H9 (cell line): ENCODE results near the gene PTGDR2. TPM values are rescaled to one million over a fixed set of nuclear protein-coding genes. Genes with fewer than 3 reads are reported as not detected.

Source experiments
- DNase-seq: peaks from one replicate; pipeline ENCODE4 v3.0.0-alpha.2; 2017
- H2AFZ ChIP-seq: one replicate; pipeline ENCODE4 v1.6.1; 2013; ENCODE audit warnings: mild to moderate bottlenecking, low read length, control low read depth, moderate library complexity
- H2AK5ac ChIP-seq: 2 replicates; pipeline ENCODE4 v1.6.1; 2013; ENCODE audit warnings: low read length, control low read depth, mixed read lengths; ENCODE audit not compliant: insufficient read length
- H2BK120ac ChIP-seq: one replicate; pipeline ENCODE4 v1.6.1; 2013; ENCODE audit warnings: low read depth, mild to moderate bottlenecking, low read length, control low read depth, inconsistent platforms; ENCODE audit not compliant: poor library complexity, severe bottlenecking
- H2BK12ac ChIP-seq: 2 replicates; pipeline ENCODE4 v1.6.1; 2013; ENCODE audit warnings: low read length, control low read depth, mixed read lengths, low read depth; ENCODE audit not compliant: insufficient read length
- H2BK15ac ChIP-seq: 2 replicates; pipeline ENCODE4 v1.6.1; 2013; ENCODE audit warnings: low read depth, low read length, control low read depth
- H2BK20ac ChIP-seq: one replicate; pipeline ENCODE4 v1.6.1; 2013; ENCODE audit warnings: low read depth, mild to moderate bottlenecking, low read length, control low read depth, inconsistent platforms; ENCODE audit not compliant: poor library complexity, severe bottlenecking
- H2BK5ac ChIP-seq: 2 replicates; pipeline ENCODE4 v1.6.1; 2013; ENCODE audit warnings: low read length, control low read depth, mixed read lengths; ENCODE audit not compliant: insufficient read length
- H3K14ac ChIP-seq: 2 replicates; pipeline ENCODE4 v1.6.1; 2013; ENCODE audit warnings: low read length, control low read depth; ENCODE audit not compliant: insufficient read depth
- H3K18ac ChIP-seq: 2 replicates; pipeline ENCODE4 v1.6.1; 2013; ENCODE audit warnings: low read depth, mild to moderate bottlenecking, mixed read lengths, low read length, control low read depth; ENCODE audit not compliant: insufficient read length
- H3K23ac ChIP-seq: 2 replicates; pipeline ENCODE4 v1.6.1; 2013; ENCODE audit warnings: low read length, control low read depth, mixed read lengths, low read depth; ENCODE audit not compliant: insufficient read length
- H3K23me2 ChIP-seq: 2 replicates; pipeline ENCODE4 v1.6.1; 2013; ENCODE audit warnings: low read depth, mild to moderate bottlenecking, mixed read lengths, low read length, control low read depth; ENCODE audit not compliant: insufficient read length, poor library complexity, severe bottlenecking
- H3K27ac ChIP-seq: 2 replicates; pipeline ENCODE4 v1.5.1; 2013; ENCODE audit warnings: low read length, control low read depth, mixed read lengths, low read depth; ENCODE audit not compliant: insufficient read length
- H3K27me3 ChIP-seq: 2 replicates; pipeline ENCODE4 v1.6.1; 2013; ENCODE audit warnings: low read length, control low read depth, inconsistent platforms; ENCODE audit not compliant: insufficient read depth
- H3K4ac ChIP-seq: 2 replicates; pipeline ENCODE4 v1.6.1; 2013; ENCODE audit warnings: low read depth, mild to moderate bottlenecking, control low read depth, inconsistent platforms, low read length, moderate library complexity
- H3K4me1 ChIP-seq: 2 replicates; pipeline ENCODE4 v1.6.1; 2013; ENCODE audit warnings: low read length, control low read depth, inconsistent platforms; ENCODE audit not compliant: insufficient read depth
- H3K4me2 ChIP-seq: 2 replicates; pipeline ENCODE4 v1.6.1; 2013; ENCODE audit warnings: low read length, control low read depth, mixed read lengths; ENCODE audit not compliant: insufficient read length, insufficient read depth
- H3K56ac ChIP-seq: 2 replicates; pipeline ENCODE4 v1.6.1; 2013; ENCODE audit warnings: low read depth, mild to moderate bottlenecking, mixed read lengths, low read length, control low read depth; ENCODE audit not compliant: insufficient read length
- H3K79me1 ChIP-seq: 2 replicates; pipeline ENCODE4 v1.6.1; 2013; ENCODE audit warnings: low read depth, mild to moderate bottlenecking, moderate library complexity, low read length, control low read depth, inconsistent platforms; ENCODE audit not compliant: insufficient read depth, poor library complexity, severe bottlenecking
- H3K79me2 ChIP-seq: 2 replicates; pipeline ENCODE4 v1.6.1; 2013; ENCODE audit warnings: low read length, control low read depth, inconsistent platforms; ENCODE audit not compliant: insufficient read depth
- H3K9ac ChIP-seq: 2 replicates; pipeline ENCODE4 v1.6.1; 2013; ENCODE audit warnings: low read length, control low read depth, mixed read lengths; ENCODE audit not compliant: insufficient read length; ENCODE audit errors: extremely low read depth
- H3K9me3 ChIP-seq: one replicate; pipeline ENCODE4 v1.6.1; 2013; ENCODE audit warnings: low read depth, low read length, inconsistent platforms; ENCODE audit not compliant: control insufficient read depth
- H3T11ph ChIP-seq: one replicate; pipeline ENCODE4 v1.6.1; 2013; ENCODE audit warnings: mild to moderate bottlenecking, low read length, control low read depth, inconsistent platforms
- H4K20me1 ChIP-seq: one replicate; pipeline ENCODE4 v1.6.1; 2013; ENCODE audit not compliant: control insufficient read depth, insufficient read length, insufficient read depth
- H4K5ac ChIP-seq: 2 replicates; pipeline ENCODE4 v1.6.1; 2013; ENCODE audit warnings: low read depth, mild to moderate bottlenecking, mixed read lengths, low read length, control low read depth; ENCODE audit not compliant: insufficient read length
- H4K8ac ChIP-seq: replicated peaks from 2 replicates; pipeline ENCODE4 v1.6.1; 2013; ENCODE audit warnings: low read length, control low read depth, mixed read lengths, low read depth; ENCODE audit not compliant: insufficient read length
- H4K91ac ChIP-seq: 2 replicates; pipeline ENCODE4 v1.6.1; 2013; ENCODE audit warnings: low read depth, mild to moderate bottlenecking, moderate library complexity, mixed read lengths, low read length, control low read depth; ENCODE audit not compliant: insufficient read length
- H3K27ac Mint-ChIP-seq, 3 experiments: 2 replicates in 2 of 3; 3 replicates in 1 of 3; pipeline ENCODE4 v1.8.0; 2020 to 2021; ENCODE audit warnings: mixed read lengths in 3 of 3, mild to moderate bottlenecking in 1 of 3, moderate library complexity in 1 of 3
- H3K27me3 Mint-ChIP-seq: 2 replicates; pipeline ENCODE4 v1.8.0; 2021; ENCODE audit warnings: low read depth, mild to moderate bottlenecking, moderate library complexity, mixed read lengths
- H3K36me3 Mint-ChIP-seq, 3 experiments: 2 replicates in 2 of 3; 3 replicates in 1 of 3; pipeline ENCODE4 v1.8.0; 2020 to 2021; ENCODE audit warnings: low read depth in 3 of 3, mixed read lengths in 3 of 3; ENCODE audit not compliant: insufficient read depth in 1 of 3
- H3K4me1 Mint-ChIP-seq, 2 experiments: 2 replicates each; pipeline ENCODE4 v1.8.0; 2020; ENCODE audit warnings: mixed read lengths in 2 of 2
- H3K4me3 Mint-ChIP-seq, 2 experiments: 2 replicates in 1 of 2; 3 replicates in 1 of 2; pipeline ENCODE4 v1.8.0; 2020 to 2021; ENCODE audit warnings: mild to moderate bottlenecking in 2 of 2, mixed read lengths in 2 of 2, moderate library complexity in 1 of 2
- H3K9me3 Mint-ChIP-seq, 2 experiments: 2 replicates in 1 of 2; 3 replicates in 1 of 2; pipeline ENCODE4 v1.8.0; 2020; ENCODE audit warnings: mild to moderate bottlenecking in 2 of 2, mixed read lengths in 2 of 2, moderate library complexity in 1 of 2
- WGBS: extraction: QIAGEN DNeasy Blood & Tissue Kit; methylation state at CpG from one replicate; pipeline ENCODE4 v1.1.7; 2013; ENCODE audit warnings: missing lambda C conversion rate, low lambda C conversion rate, mixed read lengths; ENCODE audit not compliant: insufficient read length; ENCODE audit errors: extremely low coverage; 5-methylcytosine and 5-hydroxymethylcytosine counted together
- total RNA-seq: library from RNA; stranded (reverse); gene quantifications from 2 replicates; pipeline ENCODE4 v1.2.1, GENCODE V29; 2021
- TF ChIP-seq, protein P1 (sequence below): fragments of 200-600 bp; sonication (generic); conservative IDR thresholded peaks from 3 replicates; pipeline ENCODE4 v1.8.0; 2021; ENCODE audit warnings: antibody characterized with exemption, mild to moderate bottlenecking

PTGDR2 gene
- total RNA-seq, 1 experiment from 2014 or later, result not detected

DNA sequence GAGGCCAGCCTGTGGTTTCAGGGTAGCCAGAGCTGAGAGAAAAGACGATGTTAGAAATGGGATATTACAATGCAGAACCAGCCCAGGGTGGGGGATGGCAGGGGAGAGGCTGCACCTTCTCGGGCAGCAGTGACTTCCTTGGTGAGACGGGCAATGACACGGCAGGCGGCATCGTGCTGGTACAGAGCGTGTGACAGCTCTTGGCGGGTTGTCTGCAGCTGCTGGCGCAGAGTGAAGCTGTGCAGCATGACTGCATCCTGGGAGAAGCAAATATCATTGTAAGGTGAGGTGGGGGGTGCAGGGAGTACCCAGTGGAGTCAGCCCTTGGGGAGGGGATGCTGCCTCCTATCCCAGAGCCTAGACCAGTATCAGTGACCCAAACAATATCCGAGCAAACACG is 46.9 kb upstream of the PTGDR2 start:
- peaks cover 5% of the 10 kb centered on the region for H3K23me2 ChIP-seq
- H3K4me3 Mint-ChIP-seq, result no peak overlapping the region
- H3K79me2 ChIP-seq, result peaks cover 18% of the 10 kb centered on the region; the same call in 1 of the 2 replicates
- no peak overlapping the region for H3K18ac ChIP-seq
- peak overlapping the region in 1 of 3 experiments; percentile 71; a peak in 1 of 7 replicates for H3K27ac Mint-ChIP-seq
- H3K4me1 Mint-ChIP-seq, result peaks cover 7 to 19% of the 10 kb centered on the region in 2 experiments
- H4K20me1 ChIP-seq, result peaks cover 2% of the 10 kb centered on the region
- H4K91ac ChIP-seq, result no peak overlapping the region
- H4K8ac ChIP-seq, result no peak overlapping the region
- H3K4me1 ChIP-seq, result peaks cover 3% of the 10 kb centered on the region; the same call in 1 of the 2 replicates
- no peak overlapping the region for H2BK120ac ChIP-seq
- no peak overlapping the region for H3K4me2 ChIP-seq
- no peak overlapping the region for H2BK5ac ChIP-seq
- H4K5ac ChIP-seq, result no peak overlapping the region
- TF ChIP-seq, protein P1, sequence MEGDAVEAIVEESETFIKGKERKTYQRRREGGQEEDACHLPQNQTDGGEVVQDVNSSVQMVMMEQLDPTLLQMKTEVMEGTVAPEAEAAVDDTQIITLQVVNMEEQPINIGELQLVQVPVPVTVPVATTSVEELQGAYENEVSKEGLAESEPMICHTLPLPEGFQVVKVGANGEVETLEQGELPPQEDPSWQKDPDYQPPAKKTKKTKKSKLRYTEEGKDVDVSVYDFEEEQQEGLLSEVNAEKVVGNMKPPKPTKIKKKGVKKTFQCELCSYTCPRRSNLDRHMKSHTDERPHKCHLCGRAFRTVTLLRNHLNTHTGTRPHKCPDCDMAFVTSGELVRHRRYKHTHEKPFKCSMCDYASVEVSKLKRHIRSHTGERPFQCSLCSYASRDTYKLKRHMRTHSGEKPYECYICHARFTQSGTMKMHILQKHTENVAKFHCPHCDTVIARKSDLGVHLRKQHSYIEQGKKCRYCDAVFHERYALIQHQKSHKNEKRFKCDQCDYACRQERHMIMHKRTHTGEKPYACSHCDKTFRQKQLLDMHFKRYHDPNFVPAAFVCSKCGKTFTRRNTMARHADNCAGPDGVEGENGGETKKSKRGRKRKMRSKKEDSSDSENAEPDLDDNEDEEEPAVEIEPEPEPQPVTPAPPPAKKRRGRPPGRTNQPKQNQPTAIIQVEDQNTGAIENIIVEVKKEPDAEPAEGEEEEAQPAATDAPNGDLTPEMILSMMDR, result no peak
- no peaks in the 10 kb centered on the region for H3K27me3 Mint-ChIP-seq
- H2AK5ac ChIP-seq, result no peak overlapping the region
- H3K27ac ChIP-seq, result no peak overlapping the region
- H3K56ac ChIP-seq, result no peak overlapping the region
- no peak overlapping the region for H3T11ph ChIP-seq
- H3K9ac ChIP-seq, result no peak overlapping the region
- H2BK15ac ChIP-seq, result no peak overlapping the region
- no peak overlapping the region for H2BK20ac ChIP-seq
- no peak overlapping the region for H3K4ac ChIP-seq
- H2BK12ac ChIP-seq, result no peak overlapping the region
- no peak for DNase-seq
- no peaks in the 10 kb centered on the region for H3K27me3 ChIP-seq
- no peak overlapping the region for H3K14ac ChIP-seq
- WGBS, result no CpG with 5 or more reads among the region's 11 CpGs
- no peaks in the 10 kb centered on the region for H3K9me3 Mint-ChIP-seq
- H3K79me1 ChIP-seq, result peaks cover 5% of the 10 kb centered on the region
- no peaks in the 10 kb centered on the region for H3K9me3 ChIP-seq
- H3K36me3 Mint-ChIP-seq, result peaks cover 35 to 61% (median 48%) of the 10 kb centered on the region in 3 experiments; a peak in 6 of 7 replicates
- H3K23ac ChIP-seq, result no peak overlapping the region
- H2AFZ ChIP-seq, result no peak overlapping the region
